Head of caudate nucleus (tissue), 42 donors: ENCODE measurements around the gene HELZ2.
A peak's percentile ranks its signal among the peaks of the same experiment; 100 is the strongest.

Experiments
- DNase-seq, 42 donors: peaks; one replicate each; pipeline versions ENCODE4 v3.0.0 to v3.0.0-alpha.2; 2020 to 2021; ENCODE audit warnings: mixed read lengths in 7 of 42
- intact Hi-C: fragments of 100-400 bp; cut with DNase I; formaldehyde crosslinking; loops from one replicate; pipeline ENCODE4 v1.15.0; 2022

HELZ2 gene

DNA sequence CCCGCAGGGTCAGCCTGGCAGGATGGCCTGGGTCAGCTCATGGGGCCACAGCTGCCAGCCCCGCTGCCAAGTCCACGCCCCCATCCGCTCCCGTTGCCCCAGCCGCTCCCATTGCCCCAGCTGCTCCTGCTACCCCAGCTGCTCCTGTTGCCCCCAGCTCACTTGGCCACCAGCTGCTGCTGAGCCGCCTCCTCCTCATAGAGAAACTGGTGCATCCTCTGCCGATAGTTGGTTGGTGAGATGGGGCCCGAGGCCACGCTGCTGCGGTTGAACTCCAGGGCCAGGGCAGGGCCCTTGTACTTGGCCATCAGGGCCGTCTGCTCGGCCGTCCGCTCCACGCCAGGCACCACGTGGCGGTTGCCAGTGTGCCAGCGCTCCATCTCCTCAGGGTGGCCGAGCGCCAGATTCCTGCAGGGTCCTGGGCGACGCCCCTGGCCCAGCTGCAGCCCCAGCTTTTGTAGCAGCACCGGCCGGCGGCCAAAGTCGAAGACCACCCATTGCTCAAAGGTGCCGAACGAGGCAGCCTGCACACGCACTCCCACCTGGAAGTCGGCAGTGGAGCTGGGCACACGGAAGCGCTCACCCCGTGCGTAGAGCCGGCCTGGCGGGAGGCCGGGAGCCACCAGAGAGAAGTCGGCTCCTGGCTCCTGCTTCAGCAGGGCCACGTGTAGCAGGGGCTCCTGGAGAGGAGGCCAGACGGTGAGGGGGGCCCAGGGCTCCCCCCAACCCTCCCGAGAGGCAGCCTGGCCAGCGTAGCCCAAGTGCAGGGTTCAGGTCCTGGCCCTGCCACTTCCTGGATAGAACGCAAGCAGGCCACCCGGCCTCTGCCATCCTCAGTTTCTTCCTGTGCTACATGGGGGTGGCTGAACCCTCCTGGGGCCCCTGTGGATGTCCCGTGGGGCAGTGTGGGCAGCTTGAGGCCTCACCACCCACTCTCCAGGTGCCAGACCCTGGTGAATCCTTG, 4.8 kb downstream of the HELZ2 start:
- no peak for DNase-seq
- intact Hi-C loops = no loop called here

- intact Hi-C loops = no loop called here
- no peak for DNase-seq
Measured at GRCh38 chr20:63568170-63568981, 5.7 kb downstream of the HELZ2 start.

- peak in 20 of 42 donors; percentile 11 to 65 (median 26) for DNase-seq
- intact Hi-C loops = no loop called here
Measured at GRCh38 chr20:63567386-63568169, 6.5 kb downstream of the HELZ2 start.

DNA sequence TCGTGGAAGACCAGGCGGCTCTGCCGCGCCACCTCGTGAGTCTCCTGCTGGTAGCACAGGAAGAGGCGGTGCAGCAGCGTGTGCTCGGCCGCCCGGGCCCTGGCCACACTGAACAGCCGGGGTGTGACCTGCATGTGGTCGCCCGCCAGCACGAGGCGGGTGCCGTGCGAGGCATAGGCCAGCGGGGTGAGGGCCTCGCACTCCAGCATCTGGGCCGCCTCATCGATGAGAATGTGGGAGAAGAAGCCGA, 7.0 kb downstream of the HELZ2 start:
- no peak for DNase-seq
- intact Hi-C loops = no loop called here

DNA sequence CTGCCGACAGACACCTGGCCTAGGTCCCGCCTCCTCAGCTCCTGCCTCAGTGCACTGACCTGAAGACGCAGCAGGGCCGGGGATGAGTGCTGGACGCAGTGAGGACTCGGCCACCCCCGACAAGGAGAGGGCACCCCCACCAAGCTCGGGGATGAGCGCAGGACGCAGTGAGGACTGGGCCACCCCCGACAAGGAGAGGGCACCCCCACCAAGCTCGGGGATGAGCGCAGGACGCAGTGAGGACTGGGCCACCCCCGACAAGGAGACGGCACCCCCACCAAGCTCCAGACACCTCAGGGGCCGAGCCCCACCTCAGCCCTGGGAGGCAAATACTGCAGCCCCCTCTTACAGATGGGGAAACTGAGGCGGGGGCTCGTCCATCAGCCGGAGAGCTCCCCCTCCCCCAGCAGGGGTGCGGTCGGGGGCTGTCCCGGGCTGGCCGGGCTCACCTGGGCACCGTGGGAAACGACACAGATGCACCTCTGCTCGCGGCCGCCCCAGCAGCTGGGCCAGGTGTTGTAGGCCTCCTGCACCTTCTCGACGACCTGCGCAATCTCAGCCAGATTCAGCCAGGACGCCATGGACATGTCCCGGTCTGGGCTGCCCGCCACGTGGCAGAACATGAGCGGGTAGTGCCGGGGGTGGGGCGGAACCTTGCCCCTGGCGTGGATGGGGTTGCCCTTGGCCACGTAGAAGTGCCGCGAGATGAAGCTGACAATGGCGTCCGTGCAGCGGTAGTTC, 7.5 kb downstream of the HELZ2 start:
- DNase-seq = no peak

GRCh38 chr20:63565699-63566335, 8.2 kb downstream of the HELZ2 start:
- DNase-seq = no peak
- intact Hi-C loops = no loop called here

More for the DNA sequence above, 7.5 kb downstream of the HELZ2 start:
- intact Hi-C loops = no loop called here

DNA sequence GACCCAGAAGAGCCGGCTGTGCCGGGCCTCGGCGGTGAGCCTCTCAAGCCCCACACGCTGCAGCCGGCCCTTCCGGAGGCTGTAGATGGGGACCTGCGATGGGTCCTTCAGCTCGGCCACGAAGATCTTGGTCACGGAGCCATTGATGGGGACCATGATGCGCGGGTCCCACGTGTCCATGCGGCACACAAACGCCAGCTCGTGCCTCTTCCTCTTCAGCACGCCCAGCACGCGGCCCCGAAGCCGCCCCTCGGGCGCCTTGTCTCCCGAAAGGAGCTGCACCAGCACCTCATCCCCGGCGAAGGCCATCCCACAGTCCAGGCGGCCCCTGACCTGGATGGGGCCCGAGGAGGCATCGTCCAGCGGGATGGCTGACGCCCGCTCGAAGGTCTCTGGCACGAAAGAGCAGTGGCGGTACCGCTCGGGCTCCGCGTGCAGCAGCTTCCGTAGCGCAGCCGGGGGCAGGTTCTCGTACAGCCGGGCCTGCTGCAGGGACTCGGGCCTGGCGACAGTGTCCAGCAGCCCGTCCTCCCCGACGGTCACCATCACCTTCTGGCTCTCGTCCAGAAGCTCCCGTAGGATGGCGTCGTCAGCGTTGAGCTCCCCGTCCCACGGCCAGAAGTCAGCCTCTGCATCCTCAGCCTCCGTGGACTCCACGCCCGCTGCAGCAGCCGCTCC, 8.9 kb downstream of the HELZ2 start:
- intact Hi-C loops = no loop called here
- DNase-seq = no peak

DNA sequence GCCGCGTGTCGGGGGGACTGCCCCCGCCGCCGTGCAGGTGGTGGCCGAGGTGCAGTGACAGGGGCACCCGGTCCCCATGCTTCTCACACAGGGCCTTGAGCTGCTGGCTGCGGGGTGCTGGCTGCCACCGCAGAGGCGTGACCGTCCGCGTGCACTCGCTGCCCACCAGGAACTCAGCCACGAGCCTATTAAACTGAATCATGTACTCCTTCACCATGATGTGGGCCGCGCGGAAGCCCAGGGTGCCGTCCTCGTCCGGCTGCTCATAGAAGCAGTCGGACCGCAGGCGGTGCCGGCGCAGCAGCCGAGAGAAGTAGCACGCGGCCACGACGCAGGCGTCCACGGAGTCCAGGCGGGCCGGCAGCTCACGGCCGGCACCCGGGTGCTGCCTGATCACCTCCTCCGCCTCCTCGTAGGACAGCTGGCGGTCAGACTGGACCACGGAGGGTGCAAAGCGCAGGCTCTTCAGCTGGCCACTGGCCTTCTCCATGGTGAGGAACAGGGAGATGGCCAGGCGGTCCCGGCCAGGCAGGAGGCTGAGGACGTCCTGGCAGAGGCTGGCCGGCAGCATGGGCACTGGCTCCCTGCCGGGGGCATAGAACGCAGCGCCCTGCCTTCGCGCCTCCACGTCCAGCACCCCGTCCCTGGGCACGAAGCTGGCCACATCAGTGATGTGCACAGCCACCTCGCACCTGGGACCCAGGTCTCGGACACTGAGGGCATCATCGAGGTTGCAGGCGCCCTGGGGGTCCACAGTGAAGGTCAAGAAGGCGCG, 9.8 kb downstream of the HELZ2 start:
- intact Hi-C loops = no loop called here

GRCh38 chr20:63563225-63563935, 10.7 kb downstream of the HELZ2 start:
- no peak for DNase-seq
- intact Hi-C loops = no loop called here

More for the DNA sequence above, 9.8 kb downstream of the HELZ2 start:
- DNase-seq = no peak

DNA sequence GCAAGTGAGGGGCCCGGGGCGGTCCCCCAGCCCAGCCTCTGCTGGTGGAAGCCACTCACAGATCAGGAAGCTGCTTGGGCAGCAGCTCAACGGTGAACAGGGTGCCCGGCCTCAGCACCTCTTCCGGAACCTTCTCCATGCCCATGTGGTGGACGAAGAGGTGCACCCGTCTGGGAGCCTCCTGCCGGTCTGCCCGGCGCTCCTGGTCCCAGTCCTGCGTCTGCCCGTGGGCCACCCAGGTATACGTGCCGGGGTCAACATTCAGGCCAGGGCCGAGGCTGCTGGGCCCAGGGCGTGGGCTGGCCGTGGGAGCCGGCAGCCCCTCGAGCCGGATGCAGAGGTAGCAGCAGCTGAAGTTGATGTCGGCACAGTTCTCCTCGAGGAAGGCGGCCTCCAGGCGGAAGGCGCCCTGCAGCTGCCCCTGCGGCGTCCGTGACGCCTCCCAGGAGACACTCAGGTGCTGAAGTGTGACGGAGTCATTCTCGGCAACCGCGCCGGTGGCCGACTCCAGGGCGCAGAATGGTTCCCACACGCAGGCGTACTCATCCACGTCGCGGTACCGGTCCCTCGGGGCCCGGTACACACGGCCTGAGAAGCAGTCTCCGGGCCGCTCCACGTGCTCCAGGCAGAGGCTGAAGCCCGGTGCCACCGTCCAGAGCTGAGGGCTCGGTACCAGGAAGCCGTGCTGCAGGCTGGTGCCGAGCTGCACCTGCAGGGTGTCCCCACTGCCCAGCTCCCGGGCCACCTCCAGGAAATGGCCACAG, 11.4 kb downstream of the HELZ2 start:
- intact Hi-C loops = no loop called here
- DNase-seq = no peak

- intact Hi-C loops = no loop called here
- no peak for DNase-seq
Measured at GRCh38 chr20:63561624-63562396, 12.2 kb downstream of the HELZ2 start.

DNA sequence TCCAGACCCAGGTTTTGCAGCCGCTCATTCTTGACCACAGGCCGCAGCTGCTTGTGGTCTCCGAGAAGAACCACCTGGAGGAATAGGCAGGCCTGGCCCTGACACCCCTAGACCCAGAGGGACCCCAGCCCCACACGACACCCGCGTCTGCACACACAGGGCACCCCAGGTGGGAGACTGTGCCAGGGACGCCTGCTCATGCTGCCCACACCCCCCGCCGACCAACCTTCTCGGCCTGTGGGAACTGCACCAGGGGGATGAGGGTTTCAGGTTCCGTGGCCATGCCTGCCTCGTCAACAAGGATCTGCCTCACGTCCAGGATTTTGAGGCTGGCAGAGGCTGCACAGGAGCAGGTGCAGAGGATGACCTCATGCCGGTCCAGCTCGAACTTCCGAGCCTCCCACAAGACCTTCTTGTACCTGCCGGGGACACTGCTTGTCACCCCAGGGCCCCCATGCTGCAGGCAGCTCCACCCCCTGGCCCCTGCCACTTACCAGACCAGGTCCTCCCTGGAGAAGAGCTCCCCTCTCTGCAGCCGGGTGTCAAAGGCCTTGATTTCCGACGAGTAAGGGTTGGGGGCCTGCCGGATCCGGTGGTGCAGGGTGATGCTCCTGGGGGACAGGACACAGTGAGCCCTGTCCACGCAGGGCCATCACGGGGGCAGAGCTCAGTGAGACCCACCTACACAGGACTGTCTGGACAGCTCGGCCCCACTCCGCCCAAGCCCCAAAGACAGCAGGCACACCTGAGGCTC, 13.0 kb downstream of the HELZ2 start:
- no peak for DNase-seq
- intact Hi-C loops = no loop called here

DNA sequence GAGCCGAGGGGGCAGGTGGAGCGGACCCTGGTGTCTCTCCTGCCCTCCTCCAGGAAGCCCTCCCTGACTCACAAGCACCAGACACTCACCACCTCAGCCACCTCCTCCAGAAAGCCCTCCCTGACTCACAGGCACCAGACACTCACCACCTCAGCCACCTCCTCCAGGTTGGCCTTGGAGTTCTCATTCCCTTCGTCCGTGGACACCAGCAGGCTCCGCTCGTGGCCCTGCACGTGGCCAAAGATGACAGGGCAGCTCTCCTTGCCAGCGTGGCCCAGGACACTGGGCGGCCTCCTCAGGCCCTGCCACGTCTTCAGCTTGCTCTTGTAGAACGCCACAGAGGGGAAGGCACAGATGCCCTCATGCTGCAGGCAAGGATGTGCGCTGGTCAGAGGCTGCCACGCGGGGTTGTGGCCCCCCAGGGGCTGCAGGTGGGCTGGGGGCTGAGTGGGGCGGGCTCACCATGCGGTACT, 13.7 kb downstream of the HELZ2 start:
- no peak for DNase-seq
- intact Hi-C loops = no loop called here
